HG03460 (cell line): ENCODE data around the gene PIN1.

Experiments used
- ATAC-seq: cut with Tn5 transposase; IDR thresholded peaks from one replicate; pipeline ENCODE4 v1.9.1; 2021; ENCODE audit not compliant: unreplicated experiment

The PIN1 gene

DNA sequence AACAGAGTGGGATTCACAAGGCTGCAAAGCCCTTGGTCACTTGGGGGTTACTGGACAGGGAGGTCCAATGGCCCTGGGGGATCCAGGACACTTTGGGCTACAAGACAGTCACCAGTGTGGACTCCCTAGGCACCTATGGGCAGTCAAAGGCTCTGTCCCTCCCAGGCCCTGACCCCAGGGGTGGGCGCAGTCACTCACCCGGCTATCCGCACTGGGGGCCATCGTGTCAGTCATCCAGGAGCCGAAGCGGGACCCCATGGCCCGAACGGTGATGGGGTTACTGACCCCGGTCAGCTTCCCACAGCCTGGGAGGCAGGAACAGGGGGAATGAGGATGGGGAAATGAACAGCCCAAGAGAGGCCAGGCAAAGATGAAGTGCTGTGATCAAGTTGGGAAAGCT is 21.5 kb downstream of the PIN1 start:
- ATAC-seq: no peak

GRCh38 chr19:9857076-9857721 is 22.1 kb downstream of the PIN1 start:
- ATAC-seq: no peak

DNA sequence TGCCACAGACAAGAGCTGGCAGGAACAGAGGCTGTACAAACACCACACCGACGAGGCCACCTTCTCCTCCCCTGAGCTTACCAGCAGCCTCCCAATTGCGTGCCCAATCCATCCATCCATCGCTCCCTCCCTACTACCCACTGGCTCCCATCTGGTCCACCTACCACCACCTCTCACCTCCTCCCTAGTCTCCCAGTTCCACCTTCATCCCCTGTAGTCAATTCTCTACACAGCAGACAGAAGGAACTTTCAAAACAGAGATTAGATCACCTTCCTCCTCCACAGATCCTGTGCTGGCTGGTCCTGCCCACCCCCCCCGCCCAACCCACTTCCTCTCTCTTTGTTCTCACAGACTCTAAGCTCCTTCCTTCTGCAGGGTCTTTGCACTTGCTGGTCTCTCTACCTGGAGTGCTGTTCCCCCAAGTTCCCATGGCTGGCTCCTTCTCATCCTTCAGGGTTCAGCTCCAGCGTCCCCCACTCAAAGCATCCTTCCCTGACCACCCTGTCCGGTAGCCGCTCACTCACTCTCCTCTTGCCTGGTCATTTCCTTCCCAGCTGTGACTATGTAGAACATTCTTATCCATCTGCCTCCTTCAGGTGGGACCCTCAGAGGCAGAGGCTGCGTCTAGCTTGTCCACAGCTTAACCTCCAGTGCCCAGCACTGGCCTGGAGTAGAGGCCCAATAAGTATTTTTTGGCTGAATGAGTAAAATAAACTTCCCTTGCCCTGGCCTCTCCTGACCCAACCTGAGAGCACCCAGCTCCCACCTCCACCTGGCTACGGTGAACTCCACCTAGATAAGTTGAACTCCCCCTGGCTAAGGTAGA is 23.0 kb downstream of the PIN1 start:
- ATAC-seq: no peak

DNA sequence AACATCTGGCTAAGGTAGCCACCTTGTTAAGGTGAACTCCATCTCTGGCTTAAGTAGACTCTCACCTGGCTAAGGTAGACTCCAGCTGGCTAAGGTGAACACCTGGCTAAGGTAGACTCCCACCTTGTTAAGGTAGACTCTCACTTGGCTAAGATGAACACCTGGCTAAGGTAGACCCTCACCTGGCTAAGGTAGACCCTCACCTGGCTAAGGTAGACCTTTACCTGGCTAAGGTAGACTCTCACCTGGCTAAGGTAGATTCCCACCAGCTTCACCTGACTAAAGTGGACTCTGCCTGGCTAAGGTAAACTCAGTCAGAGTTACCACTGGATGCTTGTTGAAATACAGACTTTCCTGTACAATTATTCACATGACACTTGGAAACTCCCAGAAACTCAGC is 23.6 kb downstream of the PIN1 start:
- ATAC-seq: no peak

GRCh38 chr19:9860407-9860806 is 25.3 kb downstream of the PIN1 start:
- no peak for ATAC-seq

GRCh38 chr19:9861503-9861902 is 26.4 kb downstream of the PIN1 start:
- ATAC-seq: no peak

- no peak for ATAC-seq
These were observed 27.8 kb downstream of the PIN1 start for GRCh38 chr19:9862938-9863337.

- no peak for ATAC-seq
These were observed 28.6 kb downstream of the PIN1 start for GRCh38 chr19:9863759-9864158.

DNA sequence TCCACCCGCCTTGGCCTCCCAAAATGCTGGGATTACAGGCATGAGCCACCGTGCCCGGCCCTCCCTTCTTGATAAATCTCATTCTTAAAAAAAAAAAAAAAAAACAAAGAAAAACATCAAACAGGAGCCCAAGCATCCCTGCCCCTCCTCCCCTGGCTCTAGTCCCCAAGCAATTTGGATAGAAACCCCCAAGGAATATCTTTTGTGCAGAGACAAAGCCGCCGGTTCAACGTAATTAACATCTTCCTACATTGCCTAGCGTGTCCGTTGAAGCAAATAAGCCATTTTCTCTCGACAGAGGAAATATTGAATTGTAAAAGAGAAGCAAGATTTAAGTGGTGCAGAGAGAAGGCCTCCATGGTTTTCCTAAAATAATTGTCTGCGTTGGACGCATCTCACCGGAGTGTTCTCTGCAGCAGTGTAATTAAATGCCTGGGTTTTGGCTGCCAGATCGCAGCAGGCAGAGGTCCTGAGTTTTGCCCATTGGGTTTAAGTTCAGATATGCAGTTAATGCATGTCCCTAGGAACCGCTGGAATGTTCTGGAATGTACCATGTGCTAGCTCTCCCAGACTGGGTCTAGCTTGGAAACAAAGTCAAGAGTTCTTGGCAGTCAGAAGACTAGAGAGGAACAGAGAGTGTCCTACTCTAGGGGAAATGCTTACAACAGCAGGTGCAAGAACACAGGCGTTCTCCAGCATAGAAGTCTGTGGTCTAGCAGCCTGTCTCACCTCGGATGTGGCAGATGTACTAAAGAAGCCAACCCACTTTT is 30.8 kb downstream of the PIN1 start:
- ATAC-seq: no peak

DNA sequence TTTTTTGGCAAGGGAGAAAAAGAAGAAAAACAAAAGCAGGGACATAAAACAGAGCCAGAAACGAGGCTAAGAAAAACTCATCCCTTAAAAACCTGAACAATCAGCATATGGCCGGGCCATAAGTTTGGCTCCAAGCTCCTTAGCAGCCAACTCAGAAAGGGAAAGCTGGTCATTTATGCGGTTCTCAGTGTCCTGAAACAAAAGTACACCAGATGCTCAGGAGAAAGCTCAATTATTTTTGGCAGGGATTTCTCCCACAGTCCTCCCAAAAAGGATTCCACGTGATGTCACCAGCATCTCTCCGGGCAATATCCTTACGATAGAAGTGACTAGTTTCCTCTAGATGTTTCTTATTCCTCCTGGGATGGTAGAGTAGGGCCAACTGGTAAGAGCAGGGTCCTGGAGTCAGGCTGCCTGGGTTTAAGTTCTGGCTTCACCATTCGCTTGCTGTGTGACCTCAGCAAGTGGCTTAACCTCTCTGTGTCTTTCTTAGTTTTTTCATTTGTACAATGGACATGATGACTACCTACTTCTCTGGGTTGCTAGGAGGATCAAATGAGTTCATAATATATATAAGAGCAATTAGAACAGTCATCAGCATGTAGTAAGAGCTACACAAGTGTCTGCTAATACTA is 34.0 kb downstream of the PIN1 start:
- ATAC-seq: no peak

DNA sequence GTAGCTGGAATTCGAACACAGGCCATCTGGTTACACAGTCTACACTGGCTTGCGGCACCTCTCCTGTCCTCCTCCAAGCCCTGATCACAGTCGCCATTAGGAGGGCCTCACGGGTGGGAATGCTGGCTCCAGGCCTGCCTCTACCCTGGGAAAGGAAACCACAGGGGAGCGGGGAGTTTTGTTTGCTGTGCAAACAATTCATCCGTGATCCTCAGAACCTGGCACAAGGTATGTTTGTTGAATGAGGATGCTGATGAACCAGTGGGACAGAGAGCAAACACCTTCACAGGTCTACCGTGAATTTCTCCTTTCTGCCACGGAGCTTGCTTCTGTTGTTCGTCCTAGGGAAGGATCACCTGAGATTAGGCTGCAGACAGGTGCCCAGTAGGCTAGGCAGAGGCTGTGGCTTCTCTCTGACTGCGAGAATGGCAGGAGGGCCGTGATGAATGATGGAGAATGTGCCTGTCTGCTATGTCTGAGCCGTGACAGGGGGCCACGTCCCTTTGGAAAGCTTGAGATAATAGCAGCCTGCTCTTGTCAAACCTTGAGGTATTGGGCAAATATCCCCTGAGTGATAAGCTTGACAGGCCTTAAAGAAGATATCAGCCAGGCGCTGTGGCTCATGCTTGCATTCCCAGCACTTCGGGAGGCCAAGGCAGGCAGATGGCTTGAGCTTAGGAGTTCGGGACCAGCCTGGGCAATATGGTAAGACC is 36.7 kb downstream of the PIN1 start:
- no peak for ATAC-seq

DNA sequence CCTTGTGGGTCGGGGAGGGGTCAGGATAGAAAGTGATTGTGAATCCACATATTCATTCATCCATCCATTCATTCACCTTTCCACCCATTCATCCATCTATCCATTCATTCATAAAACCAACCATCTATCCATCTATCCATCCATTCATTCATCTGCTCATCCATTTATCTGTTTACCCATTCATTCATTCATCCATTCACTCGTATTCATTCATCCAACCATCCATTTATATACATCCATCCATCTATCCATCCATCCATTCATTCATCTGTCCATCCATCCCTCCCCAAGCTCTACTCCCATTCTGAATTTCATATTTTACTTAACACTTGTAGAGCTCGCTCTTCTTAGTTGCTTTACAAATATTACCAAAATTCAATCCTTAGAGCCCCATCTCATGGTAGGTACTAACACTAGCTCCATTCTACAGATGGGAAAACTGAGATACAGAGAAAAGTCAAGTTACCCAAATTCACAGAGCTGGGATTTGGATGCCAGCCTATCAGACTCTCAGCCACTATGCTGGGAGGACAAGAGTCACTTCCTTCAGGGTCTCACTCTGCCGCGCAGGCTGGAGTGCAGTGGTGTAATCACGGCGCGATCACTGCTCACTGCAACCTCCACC is 37.6 kb downstream of the PIN1 start:
- ATAC-seq: no peak

GRCh38 chr19:9875031-9875627 is 40.0 kb downstream of the PIN1 start:
- ATAC-seq: no peak

- ATAC-seq: no peak
These were observed 40.7 kb downstream of the PIN1 start for GRCh38 chr19:9875796-9876195.

GRCh38 chr19:9877780-9878510 is 42.8 kb downstream of the PIN1 start:
- no peak for ATAC-seq

GRCh38 chr19:9878511-9879196 is 43.5 kb downstream of the PIN1 start:
- ATAC-seq: no peak

GRCh38 chr19:9881720-9882119 is 46.6 kb downstream of the PIN1 start:
- ATAC-seq: no peak

DNA sequence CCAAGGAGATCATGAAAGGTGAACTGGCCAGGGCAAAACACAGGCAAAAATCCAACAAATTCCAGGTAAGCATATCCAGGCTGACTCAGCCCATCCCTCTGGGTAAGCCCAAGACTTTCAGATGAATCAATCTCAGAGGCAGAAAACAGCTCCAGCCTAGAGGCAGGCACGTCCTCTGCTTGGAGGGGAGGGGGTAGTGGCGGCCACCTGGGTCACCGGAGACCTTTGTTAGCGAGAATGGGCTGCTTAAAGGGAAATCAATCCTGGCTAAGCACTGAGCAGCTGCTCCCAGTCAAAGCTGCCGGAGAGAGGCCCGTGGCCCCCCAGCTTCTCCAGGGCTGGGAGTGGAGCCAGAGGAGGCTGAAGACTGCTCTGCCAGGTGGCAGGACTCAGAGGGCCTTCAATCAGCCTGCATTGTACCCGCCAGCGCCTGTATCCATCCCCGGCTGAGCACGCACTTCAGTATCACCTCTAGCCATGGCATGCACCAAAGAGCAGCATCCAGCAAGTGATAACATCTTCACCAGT is 48.2 kb downstream of the PIN1 start:
- ATAC-seq: no peak
